RWPE2 (cell line): ENCODE data around the gene FER.
"Not testable (repeated sequence)": the region's sequence is repeated elsewhere in the genome, so short reads cannot be mapped to it uniquely, and the experiment has no call there.

Source experiments
- ATAC-seq: fragments of 200-7000 bp; cut with Tn5 transposase; 3 replicates; pipeline ENCODE4 v1.9.1; 2021; ENCODE audit warnings: low read depth
- DNase-seq: peaks from one replicate; pipeline ENCODE4 v3.0.0-alpha.2; 2020; ENCODE audit warnings: low spot score
- H3K27ac ChIP-seq: fragments of 450-650 bp; 2 replicates; pipeline ENCODE4 v1.5.1; 2017; ENCODE audit warnings: mild to moderate bottlenecking; ENCODE audit not compliant: poor library complexity, severe bottlenecking
- H3K27me3 ChIP-seq: fragments of 250-450 bp; sonication (Bioruptor Pico); 2 replicates; pipeline ENCODE4 v1.5.1; 2021; ENCODE audit warnings: mild to moderate bottlenecking, moderate library complexity; ENCODE audit not compliant: insufficient read depth, poor library complexity, severe bottlenecking
- H3K36me3 ChIP-seq: fragments of 250-450 bp; sonication (Bioruptor Pico); 2 replicates; pipeline ENCODE4 v1.5.1; 2020; ENCODE audit warnings: low read depth, mild to moderate bottlenecking, moderate library complexity
- H3K4me1 ChIP-seq: fragments of 250-450 bp; sonication (Bioruptor Pico); 2 replicates; pipeline ENCODE4 v1.5.1; 2021; ENCODE audit warnings: mild to moderate bottlenecking, moderate library complexity; ENCODE audit not compliant: insufficient read depth, poor library complexity, severe bottlenecking
- H3K4me3 ChIP-seq: fragments of 250-450 bp; sonication (Bioruptor Pico); 2 replicates; pipeline ENCODE4 v1.5.1; 2021; ENCODE audit warnings: mild to moderate bottlenecking, moderate library complexity; ENCODE audit not compliant: severe bottlenecking
- H3K9me3 ChIP-seq: fragments of 250-450 bp; sonication (Bioruptor Pico); 2 replicates; pipeline ENCODE4 v1.5.1; 2021; ENCODE audit warnings: mild to moderate bottlenecking, moderate library complexity; ENCODE audit not compliant: severe bottlenecking
- TF ChIP-seq, protein P1 (sequence below): fragments of 450-650 bp; IDR thresholded peaks from one replicate; pipeline ENCODE4 v1.5.1; 2017; ENCODE audit warnings: mild to moderate bottlenecking, moderate library complexity; ENCODE audit not compliant: poor library complexity, severe bottlenecking

The FER gene

DNA sequence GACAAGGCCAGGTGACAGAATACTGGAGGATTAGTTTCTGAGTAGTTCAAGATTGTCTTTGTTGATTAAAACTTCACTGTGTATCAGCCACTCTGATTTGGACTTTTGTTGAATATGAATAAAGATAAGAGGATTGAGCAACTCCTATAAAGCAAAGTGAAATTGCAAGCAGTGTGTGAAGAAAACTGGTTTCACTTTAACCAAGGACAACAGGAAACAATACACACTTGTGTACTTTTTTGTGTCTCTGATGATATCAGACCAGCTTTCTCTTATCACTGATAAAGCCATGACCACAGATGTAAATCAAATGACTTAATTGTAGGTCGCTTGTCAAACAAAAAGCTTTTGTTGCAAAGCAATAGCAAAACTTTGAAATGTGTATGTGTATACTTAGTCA, 268.6 kb downstream of the FER start:
- TF ChIP-seq, protein P1, sequence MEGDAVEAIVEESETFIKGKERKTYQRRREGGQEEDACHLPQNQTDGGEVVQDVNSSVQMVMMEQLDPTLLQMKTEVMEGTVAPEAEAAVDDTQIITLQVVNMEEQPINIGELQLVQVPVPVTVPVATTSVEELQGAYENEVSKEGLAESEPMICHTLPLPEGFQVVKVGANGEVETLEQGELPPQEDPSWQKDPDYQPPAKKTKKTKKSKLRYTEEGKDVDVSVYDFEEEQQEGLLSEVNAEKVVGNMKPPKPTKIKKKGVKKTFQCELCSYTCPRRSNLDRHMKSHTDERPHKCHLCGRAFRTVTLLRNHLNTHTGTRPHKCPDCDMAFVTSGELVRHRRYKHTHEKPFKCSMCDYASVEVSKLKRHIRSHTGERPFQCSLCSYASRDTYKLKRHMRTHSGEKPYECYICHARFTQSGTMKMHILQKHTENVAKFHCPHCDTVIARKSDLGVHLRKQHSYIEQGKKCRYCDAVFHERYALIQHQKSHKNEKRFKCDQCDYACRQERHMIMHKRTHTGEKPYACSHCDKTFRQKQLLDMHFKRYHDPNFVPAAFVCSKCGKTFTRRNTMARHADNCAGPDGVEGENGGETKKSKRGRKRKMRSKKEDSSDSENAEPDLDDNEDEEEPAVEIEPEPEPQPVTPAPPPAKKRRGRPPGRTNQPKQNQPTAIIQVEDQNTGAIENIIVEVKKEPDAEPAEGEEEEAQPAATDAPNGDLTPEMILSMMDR, result no peak
- ATAC-seq (no peak), DNase-seq (no peak)
- Histone ChIP-seq H3K36me3 (no peaks in the 10 kb centered on the region), H3K27me3 (no peaks in the 10 kb centered on the region), H3K9me3 (no peaks in the 10 kb centered on the region), H3K4me1 (peaks cover 3% of the 10 kb centered on the region), H3K27ac (no peak overlapping the region), H3K4me3 (no peak overlapping the region)

DNA sequence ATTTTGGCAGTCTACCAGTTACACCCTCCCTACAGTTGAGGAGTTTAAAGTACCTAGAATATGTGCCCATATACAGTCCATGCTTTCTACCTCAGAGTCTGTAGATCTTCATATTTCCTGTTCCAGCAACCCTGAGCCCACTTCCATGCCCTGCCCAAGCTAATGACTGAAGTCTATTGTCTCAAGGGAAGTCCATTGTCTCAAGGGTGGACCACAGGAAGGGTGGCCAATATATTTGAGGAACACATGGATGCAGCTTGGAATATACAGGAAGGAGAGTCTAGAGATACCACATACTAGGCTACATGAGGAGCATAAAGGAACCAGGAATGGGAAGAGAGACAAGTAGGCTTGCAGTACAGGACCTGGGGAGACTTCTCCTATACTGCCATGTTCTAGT, 274.4 kb downstream of the FER start:
- TF ChIP-seq, protein P1, result no peak
- H3K36me3 ChIP-seq, result no peaks in the 10 kb centered on the region
- ATAC-seq (no peak), DNase-seq (no peak)
- no peaks in the 10 kb centered on the region for H3K27me3 ChIP-seq
- no peaks in the 10 kb centered on the region for H3K9me3 ChIP-seq
- H3K4me3 ChIP-seq, result no peak overlapping the region
- H3K27ac ChIP-seq, result no peak overlapping the region
- peaks cover 3% of the 10 kb centered on the region for H3K4me1 ChIP-seq

DNA sequence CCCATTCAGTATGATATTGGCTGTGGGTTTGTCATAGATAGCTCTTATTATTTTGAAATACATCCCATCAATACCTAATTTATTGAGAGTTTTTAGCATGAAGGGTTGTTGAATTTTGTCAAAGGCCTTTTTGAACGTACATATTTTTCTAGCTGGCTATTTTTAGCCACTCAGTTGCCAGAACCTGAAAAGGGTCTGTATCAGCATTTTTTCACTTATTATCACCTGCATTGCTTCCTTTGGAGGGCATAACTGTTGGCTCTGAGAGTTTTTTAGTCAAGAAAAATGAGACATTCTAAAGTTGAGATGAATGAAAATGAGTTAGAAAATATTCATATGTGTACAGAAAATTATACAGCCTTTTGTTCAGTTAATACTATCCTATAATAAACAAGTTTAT, 278.0 kb downstream of the FER start:
- H3K4me3 ChIP-seq, H3K36me3 ChIP-seq, H3K9me3 ChIP-seq, DNase-seq, H3K27me3 ChIP-seq, H3K4me1 ChIP-seq, ATAC-seq, H3K27ac ChIP-seq: not testable (repeated sequence)

DNA sequence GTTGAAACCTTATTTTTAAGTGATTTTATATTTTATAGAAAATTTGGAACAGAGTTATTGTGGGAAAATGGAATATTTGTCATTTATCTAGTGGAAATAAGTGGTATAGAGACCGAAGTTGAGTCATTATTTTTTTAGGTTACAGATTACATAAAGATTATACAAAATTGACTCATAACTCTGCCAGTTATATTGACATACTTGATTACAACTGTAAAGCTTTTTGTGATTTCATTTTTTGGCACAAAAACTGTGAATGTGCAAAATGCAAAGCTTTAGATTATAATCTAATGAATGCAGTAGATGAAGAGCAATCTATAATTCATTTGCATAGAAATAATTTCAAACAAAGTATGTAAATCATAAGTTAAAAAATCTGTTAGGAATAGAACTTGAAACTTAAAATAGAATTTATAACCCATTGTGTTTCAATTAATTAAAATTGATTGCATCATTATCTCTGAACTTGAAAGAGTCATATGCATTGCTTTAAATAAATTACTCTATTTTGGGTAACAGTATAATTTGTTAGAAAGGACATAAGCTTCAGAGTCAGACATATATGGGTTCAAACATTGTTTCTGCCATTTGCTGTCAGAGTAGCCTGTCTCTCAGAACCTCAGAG, 280.4 kb downstream of the FER start:
- DNase-seq, result no peak
- H3K27me3 ChIP-seq, result no peaks in the 10 kb centered on the region
- H3K4me3 ChIP-seq, result no peak overlapping the region
- TF ChIP-seq, protein P1, result no peak
- H3K27ac ChIP-seq, result no peak overlapping the region
- no peaks in the 10 kb centered on the region for H3K9me3 ChIP-seq
- H3K36me3 ChIP-seq, result no peaks in the 10 kb centered on the region
- H3K4me1 ChIP-seq, result peaks cover 5% of the 10 kb centered on the region
- ATAC-seq, result no peak

DNA sequence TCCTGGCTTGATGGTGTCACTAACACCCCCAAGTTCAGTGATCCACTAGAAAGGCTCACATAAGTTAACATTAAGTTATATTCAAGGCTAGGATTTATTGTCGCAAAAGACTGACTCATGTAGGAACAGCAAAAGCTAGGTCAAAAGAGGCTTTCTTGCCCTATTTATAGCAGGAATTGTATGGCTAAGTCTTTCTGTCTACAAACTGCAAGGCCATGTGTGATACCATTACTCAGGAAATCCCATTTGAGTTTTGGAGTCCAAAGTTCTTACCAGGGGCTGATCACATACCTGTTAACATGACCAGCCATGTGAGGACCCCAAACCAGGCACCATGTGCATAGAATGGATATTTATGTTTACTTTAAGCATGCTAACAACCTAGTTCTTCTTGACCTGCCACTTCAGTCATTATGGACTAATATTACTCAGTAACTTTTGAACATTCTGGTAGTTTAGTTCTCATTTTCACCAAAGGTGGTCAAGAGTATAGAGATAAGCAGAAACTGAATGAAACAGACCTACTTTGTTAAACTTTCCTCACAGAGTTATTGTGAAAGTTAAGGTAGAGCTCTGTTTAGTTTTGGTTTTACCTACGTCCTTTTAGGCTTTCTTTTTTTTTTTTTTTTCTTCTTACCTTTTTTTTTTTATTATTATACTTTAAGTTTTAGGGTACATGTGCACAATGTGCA, 281.1 kb downstream of the FER start:
- ATAC-seq, result no peak

More for the DNA sequence above, 281.1 kb downstream of the FER start:
- Histone ChIP-seq H3K9me3 (no peaks in the 10 kb centered on the region), H3K36me3 (no peaks in the 10 kb centered on the region), H3K27me3 (no peaks in the 10 kb centered on the region), H3K4me3 (no peak overlapping the region), H3K4me1 (peaks cover 5% of the 10 kb centered on the region), H3K27ac (no peak overlapping the region)
- no peak for DNase-seq
- TF ChIP-seq, protein P1, result no peak
